K562 (cell line): ENCODE results near the gene DDX41. TPM values are rescaled to one million over a fixed set of nuclear protein-coding genes. Genes with fewer than 3 reads are reported as not detected.

ENCODE experiments used
- ARID2 ChIP-seq: fragments of 450-650 bp; IDR thresholded peaks from 2 replicates; pipeline ENCODE4 v1.6.1; 2017; ENCODE audit warnings: antibody characterized with exemption, mild to moderate bottlenecking
- ATF4 ChIP-seq: fragments of 450-650 bp; formaldehyde crosslinking; IDR thresholded peaks from 2 replicates; pipeline ENCODE4 v1.4.0; 2022; ENCODE audit warnings: mild to moderate bottlenecking, moderate library complexity
- ATF6 ChIP-seq: sonication (generic); formaldehyde crosslinking; IDR thresholded peaks from 2 replicates; pipeline ENCODE4 v1.4.0; 2020; ENCODE audit warnings: mild to moderate bottlenecking, missing genetic modification reagents
- CBX8 ChIP-seq: fragments of 200-600 bp; sonication (generic); IDR thresholded peaks from 2 replicates; pipeline ENCODE4 v1.6.1; 2012; ENCODE audit warnings: borderline replicate concordance, mixed run types, low read depth, mild to moderate bottlenecking, moderate library complexity, mixed read lengths, low read length, control low read depth, inconsistent platforms; ENCODE audit not compliant: poor library complexity, severe bottlenecking; ENCODE audit errors: extremely low read depth
- POU5F1 ChIP-seq: fragments of 150-350 bp; IDR thresholded peaks from 2 replicates; pipeline ENCODE4 v1.6.1; 2014; ENCODE audit warnings: borderline replicate concordance, low read length, low read depth, mild to moderate bottlenecking; ENCODE audit not compliant: partially characterized antibody
- PYGO2 ChIP-seq: fragments of 450-650 bp; IDR thresholded peaks from 2 replicates; pipeline ENCODE4 v1.6.1; 2016; ENCODE audit warnings: mild to moderate bottlenecking, missing genetic modification characterization, moderate library complexity, missing compliant biosample characterization
- XRCC4 ChIP-seq: IDR thresholded peaks from one replicate; pipeline ENCODE4 v1.6.1; 2011; ENCODE audit not compliant: insufficient read depth, insufficient read length; ENCODE audit errors: extremely low read depth
- ZFP1 ChIP-seq: fragments of 450-650 bp; formaldehyde crosslinking; IDR thresholded peaks from 2 replicates; pipeline ENCODE4 v1.4.0; 2020; ENCODE audit warnings: mild to moderate bottlenecking, mixed read lengths
- ZNF146 ChIP-seq: IDR thresholded peaks from one replicate; pipeline ENCODE4 v1.6.1; 2018; ENCODE audit warnings: missing compliant biosample characterization; ENCODE audit not compliant: unreplicated experiment
- ZNF175 ChIP-seq: fragments of 200-800 bp; sonication (Bioruptor generic); IDR thresholded peaks from 2 replicates; pipeline ENCODE4 v1.6.1; 2016; ENCODE audit warnings: low read depth, mild to moderate bottlenecking, missing genetic modification characterization, missing compliant biosample characterization
- polyA plus RNA-seq, 8 experiments: library from polyadenylated mRNA; depleted of rRNA in 4 of 8; stranded (reverse) in 5 of 8; unstranded in 3 of 8; fragments of >200 nt; fragmentation: Nextera tagmentation in 2 of 8; fragmentation: Illumina TruSeq in 1 of 8; extraction: Ambion mirVana in 2 of 8; extraction: Trizol in 1 of 8; gene quantifications; 2 replicates each; pipeline versions ENCODE4 v1.2.1 to v1.2.3, GENCODE V29; 2011 to 2014; ENCODE audit warnings: inconsistent platforms in 1 of 8, missing spikeins in 1 of 8
- total RNA-seq, 7 experiments: library from RNA; depleted of rRNA in 6 of 7; stranded (reverse); fragments of >200 nt in 6 of 7; fragmentation: Illumina TruSeq in 2 of 7; extraction: Trizol in 2 of 7; gene quantifications; 2 replicates each; pipeline versions ENCODE4 v1.2.1 to v1.2.3, GENCODE V29; 2011 to 2021; ENCODE audit warnings: low replicate concordance in 1 of 7
- TF ChIP-seq, protein P1 (sequence below): sonication (generic); formaldehyde crosslinking; IDR thresholded peaks from 2 replicates; pipeline ENCODE4 v1.8.1; 2023; ENCODE audit warnings: mild to moderate bottlenecking, missing genetic modification reagents, moderate library complexity

The DDX41 gene
- total and polyA plus RNA-seq, 9 of the 15 experiments (the other 6 are each of a cell fraction or from before 2014, with no cell fraction given): 38.2 to 284 (median 116) TPM

- TF ChIP-seq, protein P1, sequence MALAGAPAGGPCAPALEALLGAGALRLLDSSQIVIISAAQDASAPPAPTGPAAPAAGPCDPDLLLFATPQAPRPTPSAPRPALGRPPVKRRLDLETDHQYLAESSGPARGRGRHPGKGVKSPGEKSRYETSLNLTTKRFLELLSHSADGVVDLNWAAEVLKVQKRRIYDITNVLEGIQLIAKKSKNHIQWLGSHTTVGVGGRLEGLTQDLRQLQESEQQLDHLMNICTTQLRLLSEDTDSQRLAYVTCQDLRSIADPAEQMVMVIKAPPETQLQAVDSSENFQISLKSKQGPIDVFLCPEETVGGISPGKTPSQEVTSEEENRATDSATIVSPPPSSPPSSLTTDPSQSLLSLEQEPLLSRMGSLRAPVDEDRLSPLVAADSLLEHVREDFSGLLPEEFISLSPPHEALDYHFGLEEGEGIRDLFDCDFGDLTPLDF: no peak
- TF ChIP-seq ARID2: no peak
- TF ChIP-seq ATF4: peak; percentile 23; the same call in 1 of the 2 replicates
- no peak for TF ChIP-seq ZFP1 (CRISPR knock-in tag)
- TF ChIP-seq ZNF175 (CRISPR knock-in tag): no peak; the same call in 1 of the 2 replicates
- TF ChIP-seq ATF6: no peak; the same call in 1 of the 2 replicates
- no peak for TF ChIP-seq PYGO2 (tag)
- TF ChIP-seq CBX8: no peak
- TF ChIP-seq ZNF146: no peak
- peak; percentile 85 for TF ChIP-seq POU5F1
- TF ChIP-seq XRCC4: no peak
Measured at GRCh38 chr5:177516601-177517568, at the start of gene DDX41 (continued).
